ENCODE results near the gene IGF1R. TPM values are rescaled to one million over a fixed set of nuclear protein-coding genes. Genes with fewer than 3 reads are reported as not detected.

Gene IGF1R
- total RNA-seq, 2 experiments from 2014 or later: 26.3 to 43.7 TPM

DNA sequence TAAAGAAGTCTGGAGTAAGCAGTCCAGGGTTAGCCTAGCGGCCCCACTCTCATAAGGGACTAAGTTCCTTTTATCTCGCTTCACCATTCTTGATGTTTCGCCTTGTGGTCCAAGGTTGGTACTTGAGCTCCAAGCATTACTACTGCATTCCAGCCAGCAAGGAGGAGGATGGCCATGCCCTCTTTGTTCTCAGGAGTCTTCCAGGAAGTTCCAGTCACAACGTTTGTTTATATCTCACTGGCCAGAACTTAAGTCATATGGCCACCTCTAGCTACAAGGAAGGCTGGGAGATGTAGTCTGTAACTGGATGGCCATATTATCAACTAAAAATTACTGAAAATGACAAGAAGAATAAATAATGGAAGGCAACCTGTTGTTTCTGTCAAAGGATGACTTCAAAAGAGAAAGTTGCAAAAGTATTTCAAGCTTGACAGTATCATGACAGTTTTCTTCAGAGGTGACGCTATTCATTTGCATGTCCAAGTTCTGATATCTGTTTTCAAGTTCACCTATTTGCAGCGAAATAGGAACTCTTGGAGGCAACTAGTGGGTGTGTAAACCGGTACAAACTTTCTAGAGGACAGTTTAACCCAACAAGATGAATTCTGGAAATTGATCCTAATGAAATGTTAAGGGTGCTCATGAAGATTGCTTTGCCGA is 240.6 kb downstream of the IGF1R start:
- Mint-ChIP-seq H3K27me3 (no peaks in the 10 kb centered on the region), H3K27ac (no peak overlapping the region), H3K9me3 (ENCODE audit: low read depth) (no peaks in the 10 kb centered on the region), H3K36me3 (ENCODE audit: low read depth) (peaks cover 5% of the 10 kb centered on the region), H3K4me3 (no peak overlapping the region), H3K4me1 (peaks cover 10% of the 10 kb centered on the region)
- ChIA-PET POLR2A (no interaction called here), CTCF (interaction anchor here (0.6 to 1.0 kb wide), 2 partner anchors 110 to 446 kb away, joined by 3 read pairs; no protein-coding TSS in a partner anchor)
- ATAC-seq: no peak
- intact Hi-C loops (cut with DNase I, micrococcal nuclease): loop anchor here in 1 of 2 experiments (10.0 kb wide), 2 partner anchors 374 to 444 kb away; no protein-coding TSS in a partner anchor
- DNase-seq: no peak

DNA sequence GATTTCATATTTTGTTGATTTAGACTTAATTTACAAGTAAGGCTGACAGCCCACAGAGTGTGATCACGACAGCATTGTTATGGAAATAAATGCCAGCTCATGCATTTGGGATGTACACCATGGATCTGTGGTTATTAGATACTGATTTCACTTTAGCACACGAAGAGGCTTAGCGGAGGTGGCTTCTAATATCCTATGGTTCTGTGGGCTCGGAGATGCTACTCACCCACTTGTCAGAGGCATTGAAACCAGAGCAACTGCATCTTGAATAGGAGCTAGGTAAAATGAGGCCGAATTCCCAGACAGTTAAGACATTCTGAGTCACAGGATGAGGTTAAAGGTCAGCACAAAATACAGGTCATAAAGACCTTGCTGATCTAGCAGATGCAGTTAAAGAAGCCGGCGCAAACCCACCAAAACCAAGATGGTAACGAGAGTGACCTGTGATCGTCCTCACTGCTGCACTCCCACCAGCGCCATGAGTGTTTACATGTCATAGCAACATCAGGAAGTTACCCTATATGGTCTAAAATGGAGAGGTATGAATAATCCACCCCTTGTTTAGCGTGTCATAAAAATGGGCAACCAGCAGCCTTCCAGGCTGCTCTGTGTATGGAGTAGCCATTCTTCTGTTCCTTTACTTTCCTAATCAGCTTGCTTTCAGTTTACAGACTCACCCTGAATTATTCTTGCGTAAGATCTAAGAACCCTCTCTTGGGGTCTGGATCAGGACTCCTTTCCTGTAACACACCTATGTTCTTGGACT is 241.8 kb downstream of the IGF1R start:
- H3K9me3 Mint-ChIP-seq (ENCODE audit: low read depth): no peaks in the 10 kb centered on the region
- H3K36me3 Mint-ChIP-seq (ENCODE audit: low read depth): peaks cover 5% of the 10 kb centered on the region
- no peaks in the 10 kb centered on the region for H3K27me3 Mint-ChIP-seq
- ChIA-PET POLR2A (interaction anchor here (0.7 kb wide), 1 partner anchor 10 kb away, joined by 3 read pairs; no protein-coding TSS in a partner anchor), CTCF (interaction anchor here (0.8 to 1.0 kb wide), 2 partner anchors 8 to 186 kb away, joined by 3 to 4 read pairs; no protein-coding TSS in a partner anchor)
- H3K4me3 Mint-ChIP-seq: no peak overlapping the region
- DNase-seq (no peak), ATAC-seq (peak; percentile 58)
- H3K4me1 Mint-ChIP-seq: peaks cover 10% of the 10 kb centered on the region
- intact Hi-C loops (cut with DNase I, micrococcal nuclease): loop anchor here in 1 of 2 experiments (10.0 kb wide), 2 partner anchors 375 to 445 kb away; no protein-coding TSS in a partner anchor
- no peak overlapping the region for H3K27ac Mint-ChIP-seq

DNA sequence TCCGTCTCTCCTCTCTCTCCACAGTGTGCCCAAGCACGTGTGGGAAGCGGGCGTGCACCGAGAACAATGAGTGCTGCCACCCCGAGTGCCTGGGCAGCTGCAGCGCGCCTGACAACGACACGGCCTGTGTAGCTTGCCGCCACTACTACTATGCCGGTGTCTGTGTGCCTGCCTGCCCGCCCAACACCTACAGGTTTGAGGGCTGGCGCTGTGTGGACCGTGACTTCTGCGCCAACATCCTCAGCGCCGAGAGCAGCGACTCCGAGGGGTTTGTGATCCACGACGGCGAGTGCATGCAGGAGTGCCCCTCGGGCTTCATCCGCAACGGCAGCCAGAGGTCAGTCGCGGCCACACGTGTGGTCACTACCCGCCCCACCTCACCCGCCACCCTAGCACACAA is 243.0 kb downstream of the IGF1R start:
- Mint-ChIP-seq H3K36me3 (ENCODE audit: low read depth) (peaks cover 5% of the 10 kb centered on the region), H3K4me3 (no peak overlapping the region), H3K9me3 (ENCODE audit: low read depth) (no peaks in the 10 kb centered on the region), H3K4me1 (peaks cover 10% of the 10 kb centered on the region), H3K27me3 (no peaks in the 10 kb centered on the region), H3K27ac (no peak overlapping the region)
- ATAC-seq (no peak), DNase-seq (no peak)
- ChIA-PET CTCF (interaction anchor here (1.0 kb wide), 1 partner anchor 185 kb away, joined by 4 read pairs; no protein-coding TSS in a partner anchor), POLR2A (interaction anchor here (0.5 kb wide), 1 partner anchor 127 kb away, joined by 4 read pairs; no protein-coding TSS in a partner anchor)
- intact Hi-C loops (cut with DNase I, micrococcal nuclease): no loop called here

DNA sequence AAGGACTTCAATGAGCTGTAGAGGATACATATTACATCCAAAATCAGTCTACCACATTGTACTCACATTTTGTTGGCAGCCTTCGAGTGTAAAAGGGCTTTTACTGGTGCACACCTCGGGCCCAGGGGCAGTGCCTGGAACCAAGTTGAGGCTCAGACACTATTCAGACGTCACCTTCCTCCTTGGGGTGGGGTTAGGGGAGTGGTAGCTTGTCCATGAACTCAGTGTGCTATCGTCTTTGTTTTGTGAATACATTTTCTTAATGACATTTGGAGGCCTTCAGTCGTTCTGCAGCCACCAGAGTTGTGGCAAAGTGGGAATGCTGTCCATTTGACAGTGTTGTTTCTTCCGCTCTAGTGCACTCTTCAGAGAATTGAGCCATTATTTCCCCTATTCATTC is 245.1 kb downstream of the IGF1R start:
- intact Hi-C loops (cut with DNase I, micrococcal nuclease): no loop called here
- DNase-seq: no peak
- H3K36me3 Mint-ChIP-seq (ENCODE audit: low read depth): peaks cover 19% of the 10 kb centered on the region
- no peak for ATAC-seq
- H3K4me3 Mint-ChIP-seq: no peak overlapping the region
- no peaks in the 10 kb centered on the region for H3K9me3 Mint-ChIP-seq (ENCODE audit: low read depth)
- ChIA-PET CTCF (interaction anchor here (0.6 kb wide), 1 partner anchor 23 kb away, joined by 3 read pairs; no protein-coding TSS in a partner anchor), POLR2A (no interaction called here)
- no peak overlapping the region for H3K27ac Mint-ChIP-seq
- no peaks in the 10 kb centered on the region for H3K27me3 Mint-ChIP-seq
- H3K4me1 Mint-ChIP-seq: peaks cover 12% of the 10 kb centered on the region

DNA sequence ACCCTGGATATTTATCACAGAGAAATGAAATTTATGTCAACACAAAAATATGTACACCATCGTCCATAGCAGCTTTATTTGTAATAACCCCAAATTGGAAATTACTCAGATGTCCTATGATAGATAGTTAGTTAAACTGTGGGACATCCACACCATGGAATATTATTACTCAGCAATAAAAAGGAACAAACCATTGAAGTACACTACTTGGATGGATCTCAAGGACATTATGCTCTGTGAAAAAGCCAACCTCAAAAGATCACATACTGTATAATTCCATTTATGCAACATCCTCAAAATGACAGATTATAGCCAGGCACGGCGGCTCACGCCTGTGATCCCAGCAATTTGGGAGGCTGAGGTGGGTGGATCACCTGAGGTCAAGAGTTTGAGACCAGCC is 246.0 kb downstream of the IGF1R start:
- Mint-ChIP-seq H3K4me1 (peaks cover 12% of the 10 kb centered on the region), H3K36me3 (ENCODE audit: low read depth) (peaks cover 19% of the 10 kb centered on the region), H3K27ac (no peak overlapping the region), H3K4me3 (no peak overlapping the region), H3K9me3 (ENCODE audit: low read depth) (no peaks in the 10 kb centered on the region), H3K27me3 (no peaks in the 10 kb centered on the region)
- POLR2A ChIA-PET: no interaction called here
- ATAC-seq (no peak), DNase-seq (no peak)
- intact Hi-C loops (cut with DNase I, micrococcal nuclease): loop anchor here in 1 of 2 experiments (1.0 kb wide), 1 partner anchor 34 kb away; no protein-coding TSS in a partner anchor
- CTCF ChIA-PET: interaction anchor here (1.0 kb wide), 1 partner anchor 11 kb away, joined by 3 read pairs; no protein-coding TSS in a partner anchor

DNA sequence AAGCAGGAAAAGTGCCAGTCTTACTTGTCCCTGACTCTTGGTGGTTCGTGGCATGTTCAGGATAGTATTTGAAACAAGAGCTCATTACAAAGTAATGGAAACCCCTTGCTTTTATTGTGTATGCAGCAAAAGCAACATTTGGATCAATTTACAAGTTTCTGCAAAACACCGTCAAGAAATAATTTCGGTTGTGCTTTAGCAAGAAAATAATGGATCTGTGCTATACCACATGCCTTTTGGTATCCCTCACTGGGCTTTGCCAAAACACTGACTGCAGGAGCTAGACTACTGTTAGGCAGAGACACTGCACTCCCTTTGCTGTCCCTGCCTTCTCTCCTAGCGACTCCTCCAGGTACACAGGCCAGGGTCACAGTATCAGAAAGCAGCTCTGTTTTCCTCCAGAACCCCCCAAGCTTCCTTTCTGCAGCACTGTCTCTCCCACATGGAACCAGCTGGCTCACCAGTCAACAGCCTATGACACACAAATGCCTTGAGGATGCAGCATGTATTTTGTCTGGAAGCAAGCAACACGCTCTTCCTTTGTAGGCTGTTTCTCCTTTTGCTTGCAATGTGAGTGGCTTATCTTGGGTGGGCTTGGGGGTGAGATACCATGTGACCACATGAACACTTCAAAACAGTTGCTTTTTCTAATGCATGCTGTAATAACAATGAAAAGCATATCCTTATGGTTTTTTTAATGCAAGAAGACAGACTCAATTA is 247.8 kb downstream of the IGF1R start:
- ChIA-PET CTCF (interaction anchor here (0.6 to 1.6 kb wide), 3 partner anchors 9 to 107 kb away, joined by 3 to 7 read pairs (median 5); no protein-coding TSS in a partner anchor), POLR2A (interaction anchor here (0.7 kb wide), 1 partner anchor 173 kb away, joined by 3 read pairs; no protein-coding TSS in a partner anchor)
- Mint-ChIP-seq H3K9me3 (ENCODE audit: low read depth) (no peaks in the 10 kb centered on the region), H3K27me3 (no peaks in the 10 kb centered on the region), H3K4me1 (peaks cover 6% of the 10 kb centered on the region), H3K27ac (no peak overlapping the region), H3K36me3 (ENCODE audit: low read depth) (peaks cover 23% of the 10 kb centered on the region), H3K4me3 (no peak overlapping the region)
- intact Hi-C loops (cut with DNase I, micrococcal nuclease): no loop called here
- ATAC-seq (no peak), DNase-seq (no peak)

DNA sequence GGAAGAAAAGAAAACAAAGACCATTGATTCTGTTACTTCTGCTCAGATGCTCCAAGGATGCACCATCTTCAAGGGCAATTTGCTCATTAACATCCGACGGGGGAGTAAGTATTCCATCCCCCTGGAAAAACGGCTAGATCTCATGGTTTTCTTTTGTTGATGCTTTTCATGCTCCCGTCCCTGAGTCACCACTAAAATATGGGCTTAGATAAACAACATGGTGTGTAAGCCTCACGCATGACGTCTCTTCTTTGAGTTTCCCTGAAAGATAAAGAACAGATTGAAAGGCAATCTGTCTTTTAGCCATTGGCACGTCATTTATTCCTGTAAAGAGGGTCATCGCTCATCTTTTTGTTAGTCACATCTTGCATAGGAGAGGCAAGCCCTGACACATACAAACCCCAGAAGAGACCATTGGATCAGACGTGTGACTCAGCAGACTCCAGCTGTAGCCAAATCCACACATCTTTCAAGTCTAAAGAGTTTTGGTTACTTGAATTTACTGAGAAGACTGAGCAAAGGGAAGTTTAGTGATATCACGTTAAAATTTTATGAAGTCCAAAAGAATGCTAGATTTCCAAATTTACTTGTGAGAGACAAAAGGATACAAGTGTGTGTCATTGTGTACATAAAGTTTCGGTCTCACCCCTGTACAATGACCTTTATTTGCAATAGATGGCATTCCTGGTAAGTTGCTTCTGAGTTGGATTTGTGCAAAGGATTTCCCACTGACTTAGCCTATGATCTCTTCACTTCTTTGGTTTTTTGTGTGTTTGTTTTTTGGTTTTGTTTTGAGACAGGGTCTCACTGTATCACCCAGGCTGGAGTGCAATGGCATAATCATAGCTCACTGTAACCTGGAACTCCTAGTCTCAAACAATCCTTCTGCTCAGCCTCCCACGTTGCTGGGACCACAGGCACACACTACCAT is 248.7 kb downstream of the IGF1R start:
- Mint-ChIP-seq H3K27ac (no peak overlapping the region), H3K9me3 (ENCODE audit: low read depth) (no peaks in the 10 kb centered on the region), H3K4me3 (no peak overlapping the region), H3K4me1 (peaks cover 12% of the 10 kb centered on the region), H3K36me3 (ENCODE audit: low read depth) (peaks cover 27% of the 10 kb centered on the region), H3K27me3 (no peaks in the 10 kb centered on the region)
- ATAC-seq: peak; percentile 75
- ChIA-PET POLR2A (no interaction called here), CTCF (no interaction called here)
- no peak for DNase-seq
- intact Hi-C loops (cut with DNase I, micrococcal nuclease): no loop called here

DNA sequence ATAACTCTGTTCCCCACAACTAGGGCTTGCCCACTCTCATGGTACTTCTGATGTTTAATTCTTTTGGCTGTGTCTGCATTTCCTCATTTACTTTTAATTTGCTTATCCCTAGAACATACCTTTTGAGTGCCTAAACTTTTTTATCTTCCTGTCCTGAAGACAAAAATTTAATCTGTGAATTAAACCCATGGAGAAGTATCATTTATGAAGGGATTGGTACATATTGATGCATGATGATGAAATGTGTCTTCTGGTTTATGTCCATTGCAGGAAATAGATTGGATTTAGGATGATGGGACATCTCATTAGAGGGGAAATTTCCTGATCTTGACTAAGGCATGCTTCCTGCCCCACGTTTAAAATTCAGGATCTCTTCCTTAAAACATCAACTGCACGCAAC is 249.8 kb downstream of the IGF1R start:
- H3K9me3 Mint-ChIP-seq (ENCODE audit: low read depth): no peaks in the 10 kb centered on the region
- intact Hi-C loops (cut with DNase I, micrococcal nuclease): no loop called here
- peaks cover 14% of the 10 kb centered on the region for H3K4me1 Mint-ChIP-seq
- H3K27ac Mint-ChIP-seq: no peak overlapping the region
- peaks cover 26% of the 10 kb centered on the region for H3K36me3 Mint-ChIP-seq (ENCODE audit: low read depth)
- no peak overlapping the region for H3K4me3 Mint-ChIP-seq
- ATAC-seq (no peak), DNase-seq (no peak)
- H3K27me3 Mint-ChIP-seq: no peaks in the 10 kb centered on the region
- POLR2A ChIA-PET: no interaction called here
- CTCF ChIA-PET: no interaction called here

DNA sequence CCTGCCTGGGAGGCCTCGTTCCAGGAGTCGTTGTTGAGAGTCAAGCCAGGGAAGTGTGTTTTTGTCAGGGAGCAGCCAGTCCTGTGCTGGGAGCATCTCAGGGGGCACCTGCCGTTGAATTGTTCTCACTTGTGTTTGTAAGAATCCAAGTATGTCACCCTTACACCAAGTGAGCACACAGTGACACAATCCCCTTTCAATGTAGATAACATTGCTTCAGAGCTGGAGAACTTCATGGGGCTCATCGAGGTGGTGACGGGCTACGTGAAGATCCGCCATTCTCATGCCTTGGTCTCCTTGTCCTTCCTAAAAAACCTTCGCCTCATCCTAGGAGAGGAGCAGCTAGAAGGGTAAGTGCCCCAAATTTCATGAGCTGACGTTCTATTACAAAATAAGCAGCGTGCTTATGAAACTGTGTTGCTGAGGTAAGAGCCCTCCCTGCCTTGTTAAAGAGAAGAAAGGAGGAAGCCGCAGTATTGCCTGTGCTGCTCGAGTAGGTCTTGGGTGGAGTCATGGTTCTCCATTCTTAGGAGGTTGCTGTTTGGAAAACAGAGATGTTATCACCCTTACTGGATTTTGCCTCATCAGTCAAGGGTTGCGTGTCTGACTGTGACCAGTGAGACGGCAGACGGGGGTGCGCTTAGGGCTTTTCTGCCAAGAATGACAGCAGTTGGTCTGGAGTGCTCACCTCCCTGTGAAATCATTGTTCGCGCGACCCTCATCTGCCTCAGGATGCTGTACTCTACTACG is 251.1 kb downstream of the IGF1R start:
- intact Hi-C loops (cut with DNase I, micrococcal nuclease): loop anchor here in 1 of 2 experiments (10.0 kb wide), 1 partner anchor 385 kb away; no protein-coding TSS in a partner anchor
- Mint-ChIP-seq H3K4me1 (peaks cover 23% of the 10 kb centered on the region), H3K27me3 (no peaks in the 10 kb centered on the region), H3K9me3 (ENCODE audit: low read depth) (no peaks in the 10 kb centered on the region), H3K36me3 (ENCODE audit: low read depth) (peaks cover 25% of the 10 kb centered on the region), H3K27ac (no peak overlapping the region), H3K4me3 (no peak overlapping the region)
- DNase-seq (no peak), ATAC-seq (no peak)
- POLR2A ChIA-PET: no interaction called here
- CTCF ChIA-PET: no interaction called here

DNA sequence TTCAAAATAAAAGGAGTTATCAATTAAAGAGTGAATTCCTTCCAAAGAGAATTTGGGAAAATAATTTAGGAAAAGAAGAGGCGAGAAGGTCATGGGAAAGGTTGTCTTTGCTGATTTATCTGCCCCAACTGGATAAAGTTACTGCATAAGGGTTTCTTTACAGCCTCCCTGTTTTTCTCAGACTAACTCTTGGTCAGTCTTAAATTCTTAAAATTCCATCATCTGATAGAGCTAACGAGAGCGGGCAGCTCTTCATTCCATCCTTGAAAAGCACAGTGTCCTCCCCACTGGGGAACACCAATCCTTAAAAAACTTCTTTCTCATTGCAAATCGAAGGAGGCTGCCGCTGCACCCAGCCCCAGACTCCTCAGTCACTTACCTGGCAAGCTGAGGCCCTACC is 252.0 kb downstream of the IGF1R start:
- Mint-ChIP-seq H3K27me3 (no peaks in the 10 kb centered on the region), H3K27ac (no peak overlapping the region), H3K4me1 (peaks cover 23% of the 10 kb centered on the region), H3K9me3 (ENCODE audit: low read depth) (no peaks in the 10 kb centered on the region), H3K4me3 (no peak overlapping the region), H3K36me3 (ENCODE audit: low read depth) (peaks cover 25% of the 10 kb centered on the region)
- ATAC-seq (no peak), DNase-seq (no peak)
- intact Hi-C loops (cut with DNase I, micrococcal nuclease): loop anchor here in 1 of 2 experiments (10.0 kb wide), 1 partner anchor 386 kb away; no protein-coding TSS in a partner anchor
- CTCF ChIA-PET: no interaction called here
- POLR2A ChIA-PET: interaction anchor here (0.6 kb wide), 1 partner anchor 10 kb away, joined by 3 read pairs; no protein-coding TSS in a partner anchor

Data from activated CD4-positive, alpha-beta T cell treated with anti-CD3 and anti-CD28 coated beads for 36 hours (primary cell).